OCI-LY3 (cell line): ENCODE results near the gene WDR20.
"Not testable (repeated sequence)": the region's sequence is repeated elsewhere in the genome, so short reads cannot be mapped to it uniquely, and the experiment has no call there.

Experiments
- H2AFZ ChIP-seq: fragments of 200-600, 300-600 bp; shearing (Covaris generic); 2 replicates; pipeline ENCODE4 v1.6.0; 2014; ENCODE audit warnings: antibody characterized with exemption, low read depth, low read length
- H3K27ac ChIP-seq: fragments of 200-600, 300-600 bp; sonication (generic); 2 replicates; pipeline ENCODE4 v1.5.1; 2014; ENCODE audit warnings: mild to moderate bottlenecking, low read length, moderate library complexity, mixed read lengths
- H3K27me3 ChIP-seq: fragments of 200-600, 300-600 bp; sonication (generic); 2 replicates; pipeline ENCODE4 v1.6.1; 2014; ENCODE audit warnings: low read depth, low read length, mixed read lengths
- H3K36me3 ChIP-seq: fragments of 200-600, 300-600 bp; sonication (generic); replicated peaks from 2 replicates; pipeline ENCODE3; 2014; ENCODE audit warnings: low read depth, low read length, mixed read lengths
- H3K4me1 ChIP-seq: fragments of 300-600, 200-600 bp; sonication (generic); 2 replicates; pipeline ENCODE4 v1.6.1; 2014; ENCODE audit warnings: low read length, mixed read lengths
- H3K4me2 ChIP-seq: fragments of 200-600, 300-600 bp; sonication (generic); 2 replicates; pipeline ENCODE4 v1.6.1; 2014; ENCODE audit warnings: low read length, mixed read lengths
- H3K4me3 ChIP-seq: fragments of 300-600, 200-600 bp; sonication (generic); 2 replicates; pipeline ENCODE4 v1.5.1; 2014; ENCODE audit warnings: antibody characterized with exemption, mild to moderate bottlenecking, low read length, moderate library complexity
- H3K79me2 ChIP-seq: fragments of 300-600, 200-600 bp; shearing (Covaris generic); 2 replicates; pipeline ENCODE4 v1.6.1; 2014; ENCODE audit warnings: mild to moderate bottlenecking, low read length, mixed read lengths
- H3K9ac ChIP-seq: fragments of 300-600, 200-600 bp; shearing (Covaris generic); 2 replicates; pipeline ENCODE4 v1.6.0; 2014; ENCODE audit warnings: mild to moderate bottlenecking, low read length, moderate library complexity
- H3K9me3 ChIP-seq: fragments of 200-600, 300-600 bp; shearing (Covaris generic); 2 replicates; pipeline ENCODE4 v1.6.1; 2014; ENCODE audit warnings: low read length, mixed read lengths; ENCODE audit not compliant: insufficient read depth
- H4K20me1 ChIP-seq: fragments of 200-600, 300-600 bp; sonication (generic); 2 replicates; pipeline ENCODE4 v1.6.1; 2016; ENCODE audit warnings: low read length, mixed read lengths; ENCODE audit not compliant: insufficient read depth
- EZH2phosphoT487 ChIP-seq: fragments of 200-600 bp; shearing (Covaris generic); IDR thresholded peaks from 2 replicates; pipeline ENCODE4 v1.6.1; 2018; ENCODE audit warnings: antibody characterized with exemption, mixed run types, low read depth
- TF ChIP-seq, protein P1 (sequence below): fragments of 200-600, 300-600 bp; sonication (generic); IDR thresholded peaks from 2 replicates; pipeline ENCODE4 v1.5.1; 2014; ENCODE audit warnings: antibody characterized with exemption, low read length, low read depth

WDR20 gene

DNA sequence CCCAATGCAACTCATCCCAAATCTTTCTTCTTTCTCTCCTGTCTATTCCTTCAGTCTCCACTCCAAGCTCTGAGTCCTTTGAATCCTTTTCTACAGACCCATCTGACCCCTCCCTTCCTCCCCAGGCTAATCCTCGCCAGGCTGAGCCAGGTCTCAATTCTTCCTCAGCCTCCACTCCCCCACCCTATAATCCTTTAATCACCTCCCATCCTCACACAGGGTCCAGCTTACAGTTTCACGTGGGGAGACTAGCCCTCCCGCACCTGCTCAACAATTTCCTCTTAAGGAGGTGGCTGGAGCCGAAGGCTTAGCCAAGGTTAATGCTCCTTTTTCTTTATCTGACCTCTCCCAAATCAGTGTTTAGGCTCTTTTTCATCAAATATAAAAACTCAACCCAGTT is 101.5 kb downstream of the WDR20 start:
- no peaks in the 10 kb centered on the region for H4K20me1 ChIP-seq
- H3K4me2 ChIP-seq, result no peak overlapping the region

DNA sequence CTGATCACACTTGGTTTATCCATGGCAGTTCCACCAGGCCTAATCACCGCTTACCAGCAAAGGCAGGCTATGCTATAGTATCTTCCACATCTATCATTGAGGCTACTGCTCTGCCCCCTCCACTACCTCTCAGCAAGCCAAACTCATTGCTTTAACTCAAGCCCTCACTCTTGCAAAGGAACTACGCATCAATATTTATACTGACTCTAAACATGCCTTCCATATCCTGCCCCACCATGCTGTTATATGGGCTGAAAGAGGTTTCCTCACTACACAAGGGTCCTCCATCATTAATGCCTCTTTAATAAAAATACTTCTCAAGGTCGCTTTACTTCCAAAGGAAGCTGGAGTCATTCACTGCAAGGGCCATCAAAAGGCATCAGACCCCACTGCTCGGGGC is 104.1 kb downstream of the WDR20 start:
- H2AFZ ChIP-seq, H3K27me3 ChIP-seq, H3K9me3 ChIP-seq, H3K36me3 ChIP-seq, H3K4me1 ChIP-seq, H3K27ac ChIP-seq, H4K20me1 ChIP-seq, H3K4me2 ChIP-seq, H3K9ac ChIP-seq, H3K79me2 ChIP-seq, H3K4me3 ChIP-seq: not testable (repeated sequence)

More for the DNA sequence above, 101.5 kb downstream of the WDR20 start:
- H2AFZ ChIP-seq, result no peak overlapping the region
- no peaks in the 10 kb centered on the region for H3K36me3 ChIP-seq
- no peak overlapping the region for H3K4me3 ChIP-seq
- H3K4me1 ChIP-seq, result no peaks in the 10 kb centered on the region
- no peak overlapping the region for H3K27ac ChIP-seq
- TF ChIP-seq, protein P1, sequence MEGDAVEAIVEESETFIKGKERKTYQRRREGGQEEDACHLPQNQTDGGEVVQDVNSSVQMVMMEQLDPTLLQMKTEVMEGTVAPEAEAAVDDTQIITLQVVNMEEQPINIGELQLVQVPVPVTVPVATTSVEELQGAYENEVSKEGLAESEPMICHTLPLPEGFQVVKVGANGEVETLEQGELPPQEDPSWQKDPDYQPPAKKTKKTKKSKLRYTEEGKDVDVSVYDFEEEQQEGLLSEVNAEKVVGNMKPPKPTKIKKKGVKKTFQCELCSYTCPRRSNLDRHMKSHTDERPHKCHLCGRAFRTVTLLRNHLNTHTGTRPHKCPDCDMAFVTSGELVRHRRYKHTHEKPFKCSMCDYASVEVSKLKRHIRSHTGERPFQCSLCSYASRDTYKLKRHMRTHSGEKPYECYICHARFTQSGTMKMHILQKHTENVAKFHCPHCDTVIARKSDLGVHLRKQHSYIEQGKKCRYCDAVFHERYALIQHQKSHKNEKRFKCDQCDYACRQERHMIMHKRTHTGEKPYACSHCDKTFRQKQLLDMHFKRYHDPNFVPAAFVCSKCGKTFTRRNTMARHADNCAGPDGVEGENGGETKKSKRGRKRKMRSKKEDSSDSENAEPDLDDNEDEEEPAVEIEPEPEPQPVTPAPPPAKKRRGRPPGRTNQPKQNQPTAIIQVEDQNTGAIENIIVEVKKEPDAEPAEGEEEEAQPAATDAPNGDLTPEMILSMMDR, result no peak
- TF ChIP-seq EZH2phosphoT487, result no peak
- H3K27me3 ChIP-seq, result peaks cover 14% of the 10 kb centered on the region
- H3K79me2 ChIP-seq, result no peaks in the 10 kb centered on the region
- no peaks in the 10 kb centered on the region for H3K9me3 ChIP-seq
- no peak overlapping the region for H3K9ac ChIP-seq

DNA sequence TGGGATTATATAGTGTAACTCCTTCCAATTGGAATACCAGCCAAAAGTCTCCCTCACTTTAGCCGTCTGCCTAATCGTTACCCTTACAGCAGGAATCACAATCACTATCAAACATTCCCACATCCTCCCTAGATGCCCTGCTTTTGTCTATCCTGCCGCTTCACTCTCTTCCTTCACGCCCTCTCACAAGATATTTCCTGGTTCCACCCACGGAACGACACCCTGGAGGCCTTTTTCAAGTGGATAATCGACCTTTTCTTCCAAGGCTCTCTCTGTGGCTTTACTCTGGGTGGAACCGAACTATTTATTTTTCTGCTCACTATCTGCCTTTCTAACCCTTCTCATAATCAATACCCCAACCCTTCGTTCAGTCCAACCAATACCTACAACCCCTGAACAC is 106.4 kb downstream of the WDR20 start:
- no peak overlapping the region for H3K4me2 ChIP-seq
- no peak for TF ChIP-seq EZH2phosphoT487
- TF ChIP-seq, protein P1, result no peak
- no peaks in the 10 kb centered on the region for H4K20me1 ChIP-seq
- no peak overlapping the region for H3K9ac ChIP-seq
- no peaks in the 10 kb centered on the region for H3K36me3 ChIP-seq
- H3K9me3 ChIP-seq, result no peaks in the 10 kb centered on the region
- H2AFZ ChIP-seq, result no peak overlapping the region
- no peaks in the 10 kb centered on the region for H3K79me2 ChIP-seq
- H3K4me3 ChIP-seq, result no peak overlapping the region
- H3K4me1 ChIP-seq, result no peaks in the 10 kb centered on the region
- no peaks in the 10 kb centered on the region for H3K27me3 ChIP-seq
- no peak overlapping the region for H3K27ac ChIP-seq

DNA sequence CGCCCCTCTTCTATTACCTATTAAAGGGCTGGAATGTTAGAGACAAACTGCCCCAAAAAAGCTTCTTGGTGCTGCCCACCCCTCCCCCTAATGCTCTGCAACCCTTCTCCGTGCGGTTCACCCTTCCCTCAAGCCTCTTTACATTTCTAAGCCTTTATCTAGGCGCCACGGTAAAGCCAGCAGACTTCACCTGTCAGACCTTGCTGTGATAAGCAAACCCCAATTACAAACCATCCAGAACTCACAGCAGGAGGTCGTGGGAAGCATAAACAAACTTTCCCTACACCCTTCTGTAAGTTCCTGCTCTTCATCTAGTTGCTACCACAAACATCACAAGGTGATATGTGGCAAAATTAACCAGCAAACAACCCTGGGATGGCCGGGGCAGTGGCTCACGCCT is 108.4 kb downstream of the WDR20 start:
- H2AFZ ChIP-seq, result no peak overlapping the region
- H3K36me3 ChIP-seq, result no peaks in the 10 kb centered on the region
- no peaks in the 10 kb centered on the region for H4K20me1 ChIP-seq
- H3K4me2 ChIP-seq, result no peak overlapping the region
- no peaks in the 10 kb centered on the region for H3K79me2 ChIP-seq
- no peaks in the 10 kb centered on the region for H3K27me3 ChIP-seq
- no peak overlapping the region for H3K4me3 ChIP-seq
- no peak for TF ChIP-seq EZH2phosphoT487
- TF ChIP-seq, protein P1, result no peak
- no peak overlapping the region for H3K27ac ChIP-seq
- no peaks in the 10 kb centered on the region for H3K4me1 ChIP-seq
- H3K9me3 ChIP-seq, result no peaks in the 10 kb centered on the region
- no peak overlapping the region for H3K9ac ChIP-seq

DNA sequence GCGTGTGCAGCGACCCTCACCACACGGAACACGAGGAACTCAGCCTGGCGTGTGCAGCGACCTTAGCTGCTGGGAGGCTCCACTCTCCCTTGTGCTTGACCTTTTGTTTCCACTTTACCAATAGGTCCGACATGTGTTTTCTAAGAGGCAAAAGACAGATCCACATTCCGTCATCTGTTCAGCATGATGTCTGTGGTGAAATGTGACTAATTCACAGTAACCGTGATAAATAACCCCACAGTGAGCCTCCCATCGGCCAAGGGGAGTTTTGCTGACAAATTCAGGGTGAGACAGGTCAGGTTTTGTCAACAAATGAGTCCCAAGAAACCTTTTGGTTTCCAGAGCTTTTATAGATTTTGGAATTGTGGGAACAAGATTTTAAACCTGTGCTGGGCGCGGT is 109.3 kb downstream of the WDR20 start:
- H3K9ac ChIP-seq, result no peak overlapping the region
- no peak overlapping the region for H3K27ac ChIP-seq
- no peaks in the 10 kb centered on the region for H3K9me3 ChIP-seq
- H2AFZ ChIP-seq, result no peak overlapping the region
- no peaks in the 10 kb centered on the region for H3K79me2 ChIP-seq
- no peak overlapping the region for H3K4me2 ChIP-seq
- H3K27me3 ChIP-seq, result 0 out of 2 replicates have a peak, but pooled peaks cover 3% of the 10 kb centered on the region
- no peaks in the 10 kb centered on the region for H3K4me1 ChIP-seq
- no peak overlapping the region for H3K4me3 ChIP-seq
- no peaks in the 10 kb centered on the region for H3K36me3 ChIP-seq
- no peaks in the 10 kb centered on the region for H4K20me1 ChIP-seq
- TF ChIP-seq, protein P1, result no peak
- TF ChIP-seq EZH2phosphoT487, result no peak
